ENCODE data around the gene TMEM125. TPM values are rescaled to one million over a fixed set of nuclear protein-coding genes. Genes with fewer than 3 reads are reported as not detected.

Gene TMEM125
- total RNA-seq, 1 experiment from 2014 or later: 21.5 TPM

DNA sequence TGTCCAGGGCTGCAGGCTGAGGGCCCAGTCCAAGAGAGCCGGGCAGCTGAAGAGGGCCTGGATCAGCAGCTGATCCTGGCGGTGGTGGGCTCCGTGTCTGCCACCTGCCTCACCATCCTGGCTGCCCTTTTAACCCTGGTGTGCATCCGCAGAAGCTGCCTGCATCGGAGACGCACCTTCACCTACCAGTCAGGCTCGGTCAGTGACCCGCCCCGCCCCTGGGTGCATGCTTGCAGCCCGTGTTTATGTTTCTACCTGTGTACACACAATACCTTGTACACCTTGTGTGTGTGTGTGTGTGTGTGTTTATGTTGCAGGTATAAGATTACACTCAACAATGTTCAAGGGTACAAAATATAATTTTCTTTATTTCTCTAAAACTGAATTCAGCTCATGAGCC, 44.0 kb downstream of the TMEM125 start (continued):
- TF ChIP-seq FOXK1 (CRISPR knock-in tag; IDR thresholded peaks at IDR 0.05): no peak

DNA sequence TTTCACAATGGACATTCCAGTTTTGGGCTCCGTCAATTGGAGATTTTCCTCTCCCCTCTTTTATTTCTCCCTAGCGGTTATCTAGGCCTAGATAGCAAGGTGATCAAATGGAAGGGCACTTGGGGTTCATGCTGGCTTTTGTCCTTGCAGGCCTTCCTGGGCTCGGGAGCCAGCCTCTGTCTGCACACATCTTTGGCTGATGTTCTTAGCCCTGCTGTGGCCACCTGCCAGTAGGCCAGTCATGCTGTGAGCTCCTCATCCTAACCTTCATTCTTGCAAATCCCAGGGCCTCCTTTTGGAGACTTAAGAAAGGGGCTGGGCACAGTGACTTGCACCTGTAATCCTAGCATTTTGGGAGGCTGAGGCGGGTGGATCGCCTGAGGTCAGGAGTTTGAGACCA, 44.5 kb downstream of the TMEM125 start:
- no peaks in the 10 kb centered on the region for H3K9me3 Mint-ChIP-seq
- no peak for TF ChIP-seq JAZF1 (CRISPR knock-in tag; IDR thresholded peaks at IDR 0.05)
- TF ChIP-seq CREM (CRISPR knock-in tag; IDR thresholded peaks at IDR 0.05): no peak
- no peak for TF ChIP-seq TEAD1 (CRISPR knock-in tag; IDR thresholded peaks at IDR 0.05)
- TF ChIP-seq SOX15 (CRISPR knock-in tag; IDR thresholded peaks at IDR 0.05): no peak
- TF ChIP-seq NFATC4 (CRISPR knock-in tag; IDR thresholded peaks at IDR 0.05): no peak
- TF ChIP-seq, protein P1, sequence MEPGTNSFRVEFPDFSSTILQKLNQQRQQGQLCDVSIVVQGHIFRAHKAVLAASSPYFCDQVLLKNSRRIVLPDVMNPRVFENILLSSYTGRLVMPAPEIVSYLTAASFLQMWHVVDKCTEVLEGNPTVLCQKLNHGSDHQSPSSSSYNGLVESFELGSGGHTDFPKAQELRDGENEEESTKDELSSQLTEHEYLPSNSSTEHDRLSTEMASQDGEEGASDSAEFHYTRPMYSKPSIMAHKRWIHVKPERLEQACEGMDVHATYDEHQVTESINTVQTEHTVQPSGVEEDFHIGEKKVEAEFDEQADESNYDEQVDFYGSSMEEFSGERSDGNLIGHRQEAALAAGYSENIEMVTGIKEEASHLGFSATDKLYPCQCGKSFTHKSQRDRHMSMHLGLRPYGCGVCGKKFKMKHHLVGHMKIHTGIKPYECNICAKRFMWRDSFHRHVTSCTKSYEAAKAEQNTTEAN (CRISPR knock-in tag; IDR thresholded peaks at IDR 0.05): no peak
- TF ChIP-seq ATF1 (CRISPR knock-in tag; IDR thresholded peaks at IDR 0.05): no peak
- TF ChIP-seq, protein P2, sequence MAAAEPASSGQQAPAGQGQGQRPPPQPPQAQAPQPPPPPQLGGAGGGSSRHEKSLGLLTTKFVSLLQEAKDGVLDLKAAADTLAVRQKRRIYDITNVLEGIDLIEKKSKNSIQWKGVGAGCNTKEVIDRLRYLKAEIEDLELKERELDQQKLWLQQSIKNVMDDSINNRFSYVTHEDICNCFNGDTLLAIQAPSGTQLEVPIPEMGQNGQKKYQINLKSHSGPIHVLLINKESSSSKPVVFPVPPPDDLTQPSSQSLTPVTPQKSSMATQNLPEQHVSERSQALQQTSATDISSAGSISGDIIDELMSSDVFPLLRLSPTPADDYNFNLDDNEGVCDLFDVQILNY (CRISPR knock-in tag; IDR thresholded peaks at IDR 0.05): no peak
- TF ChIP-seq, protein P3, sequence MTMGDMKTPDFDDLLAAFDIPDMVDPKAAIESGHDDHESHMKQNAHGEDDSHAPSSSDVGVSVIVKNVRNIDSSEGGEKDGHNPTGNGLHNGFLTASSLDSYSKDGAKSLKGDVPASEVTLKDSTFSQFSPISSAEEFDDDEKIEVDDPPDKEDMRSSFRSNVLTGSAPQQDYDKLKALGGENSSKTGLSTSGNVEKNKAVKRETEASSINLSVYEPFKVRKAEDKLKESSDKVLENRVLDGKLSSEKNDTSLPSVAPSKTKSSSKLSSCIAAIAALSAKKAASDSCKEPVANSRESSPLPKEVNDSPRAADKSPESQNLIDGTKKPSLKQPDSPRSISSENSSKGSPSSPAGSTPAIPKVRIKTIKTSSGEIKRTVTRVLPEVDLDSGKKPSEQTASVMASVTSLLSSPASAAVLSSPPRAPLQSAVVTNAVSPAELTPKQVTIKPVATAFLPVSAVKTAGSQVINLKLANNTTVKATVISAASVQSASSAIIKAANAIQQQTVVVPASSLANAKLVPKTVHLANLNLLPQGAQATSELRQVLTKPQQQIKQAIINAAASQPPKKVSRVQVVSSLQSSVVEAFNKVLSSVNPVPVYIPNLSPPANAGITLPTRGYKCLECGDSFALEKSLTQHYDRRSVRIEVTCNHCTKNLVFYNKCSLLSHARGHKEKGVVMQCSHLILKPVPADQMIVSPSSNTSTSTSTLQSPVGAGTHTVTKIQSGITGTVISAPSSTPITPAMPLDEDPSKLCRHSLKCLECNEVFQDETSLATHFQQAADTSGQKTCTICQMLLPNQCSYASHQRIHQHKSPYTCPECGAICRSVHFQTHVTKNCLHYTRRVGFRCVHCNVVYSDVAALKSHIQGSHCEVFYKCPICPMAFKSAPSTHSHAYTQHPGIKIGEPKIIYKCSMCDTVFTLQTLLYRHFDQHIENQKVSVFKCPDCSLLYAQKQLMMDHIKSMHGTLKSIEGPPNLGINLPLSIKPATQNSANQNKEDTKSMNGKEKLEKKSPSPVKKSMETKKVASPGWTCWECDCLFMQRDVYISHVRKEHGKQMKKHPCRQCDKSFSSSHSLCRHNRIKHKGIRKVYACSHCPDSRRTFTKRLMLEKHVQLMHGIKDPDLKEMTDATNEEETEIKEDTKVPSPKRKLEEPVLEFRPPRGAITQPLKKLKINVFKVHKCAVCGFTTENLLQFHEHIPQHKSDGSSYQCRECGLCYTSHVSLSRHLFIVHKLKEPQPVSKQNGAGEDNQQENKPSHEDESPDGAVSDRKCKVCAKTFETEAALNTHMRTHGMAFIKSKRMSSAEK (CRISPR knock-in tag; IDR thresholded peaks at IDR 0.05; ENCODE audit: borderline replicate concordance): no peak
- no peak for TF ChIP-seq ZBTB21 (CRISPR knock-in tag; IDR thresholded peaks at IDR 0.05; ENCODE audit: borderline replicate concordance)
- TF ChIP-seq, protein P4, sequence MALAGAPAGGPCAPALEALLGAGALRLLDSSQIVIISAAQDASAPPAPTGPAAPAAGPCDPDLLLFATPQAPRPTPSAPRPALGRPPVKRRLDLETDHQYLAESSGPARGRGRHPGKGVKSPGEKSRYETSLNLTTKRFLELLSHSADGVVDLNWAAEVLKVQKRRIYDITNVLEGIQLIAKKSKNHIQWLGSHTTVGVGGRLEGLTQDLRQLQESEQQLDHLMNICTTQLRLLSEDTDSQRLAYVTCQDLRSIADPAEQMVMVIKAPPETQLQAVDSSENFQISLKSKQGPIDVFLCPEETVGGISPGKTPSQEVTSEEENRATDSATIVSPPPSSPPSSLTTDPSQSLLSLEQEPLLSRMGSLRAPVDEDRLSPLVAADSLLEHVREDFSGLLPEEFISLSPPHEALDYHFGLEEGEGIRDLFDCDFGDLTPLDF (CRISPR knock-in tag; IDR thresholded peaks at IDR 0.05): no peak
- TF ChIP-seq ZNF232 (CRISPR knock-in tag; IDR thresholded peaks at IDR 0.05): no peak
- TF ChIP-seq ZNF416 (CRISPR knock-in tag; IDR thresholded peaks at IDR 0.05): no peak
- no peak for TF ChIP-seq ETV6 (CRISPR knock-in tag; IDR thresholded peaks at IDR 0.05)
- TF ChIP-seq, protein P5, sequence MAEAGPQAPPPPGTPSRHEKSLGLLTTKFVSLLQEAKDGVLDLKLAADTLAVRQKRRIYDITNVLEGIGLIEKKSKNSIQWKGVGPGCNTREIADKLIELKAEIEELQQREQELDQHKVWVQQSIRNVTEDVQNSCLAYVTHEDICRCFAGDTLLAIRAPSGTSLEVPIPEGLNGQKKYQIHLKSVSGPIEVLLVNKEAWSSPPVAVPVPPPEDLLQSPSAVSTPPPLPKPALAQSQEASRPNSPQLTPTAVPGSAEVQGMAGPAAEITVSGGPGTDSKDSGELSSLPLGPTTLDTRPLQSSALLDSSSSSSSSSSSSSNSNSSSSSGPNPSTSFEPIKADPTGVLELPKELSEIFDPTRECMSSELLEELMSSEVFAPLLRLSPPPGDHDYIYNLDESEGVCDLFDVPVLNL (CRISPR knock-in tag; IDR thresholded peaks at IDR 0.05; ENCODE audit: borderline replicate concordance, low read depth): no peak
- TF ChIP-seq, protein P6, sequence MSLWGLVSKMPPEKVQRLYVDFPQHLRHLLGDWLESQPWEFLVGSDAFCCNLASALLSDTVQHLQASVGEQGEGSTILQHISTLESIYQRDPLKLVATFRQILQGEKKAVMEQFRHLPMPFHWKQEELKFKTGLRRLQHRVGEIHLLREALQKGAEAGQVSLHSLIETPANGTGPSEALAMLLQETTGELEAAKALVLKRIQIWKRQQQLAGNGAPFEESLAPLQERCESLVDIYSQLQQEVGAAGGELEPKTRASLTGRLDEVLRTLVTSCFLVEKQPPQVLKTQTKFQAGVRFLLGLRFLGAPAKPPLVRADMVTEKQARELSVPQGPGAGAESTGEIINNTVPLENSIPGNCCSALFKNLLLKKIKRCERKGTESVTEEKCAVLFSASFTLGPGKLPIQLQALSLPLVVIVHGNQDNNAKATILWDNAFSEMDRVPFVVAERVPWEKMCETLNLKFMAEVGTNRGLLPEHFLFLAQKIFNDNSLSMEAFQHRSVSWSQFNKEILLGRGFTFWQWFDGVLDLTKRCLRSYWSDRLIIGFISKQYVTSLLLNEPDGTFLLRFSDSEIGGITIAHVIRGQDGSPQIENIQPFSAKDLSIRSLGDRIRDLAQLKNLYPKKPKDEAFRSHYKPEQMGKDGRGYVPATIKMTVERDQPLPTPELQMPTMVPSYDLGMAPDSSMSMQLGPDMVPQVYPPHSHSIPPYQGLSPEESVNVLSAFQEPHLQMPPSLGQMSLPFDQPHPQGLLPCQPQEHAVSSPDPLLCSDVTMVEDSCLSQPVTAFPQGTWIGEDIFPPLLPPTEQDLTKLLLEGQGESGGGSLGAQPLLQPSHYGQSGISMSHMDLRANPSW (CRISPR knock-in tag; conservative IDR thresholded peaks at IDR 0.05; ENCODE audit: low read depth): no peak
- TF ChIP-seq, protein P7, sequence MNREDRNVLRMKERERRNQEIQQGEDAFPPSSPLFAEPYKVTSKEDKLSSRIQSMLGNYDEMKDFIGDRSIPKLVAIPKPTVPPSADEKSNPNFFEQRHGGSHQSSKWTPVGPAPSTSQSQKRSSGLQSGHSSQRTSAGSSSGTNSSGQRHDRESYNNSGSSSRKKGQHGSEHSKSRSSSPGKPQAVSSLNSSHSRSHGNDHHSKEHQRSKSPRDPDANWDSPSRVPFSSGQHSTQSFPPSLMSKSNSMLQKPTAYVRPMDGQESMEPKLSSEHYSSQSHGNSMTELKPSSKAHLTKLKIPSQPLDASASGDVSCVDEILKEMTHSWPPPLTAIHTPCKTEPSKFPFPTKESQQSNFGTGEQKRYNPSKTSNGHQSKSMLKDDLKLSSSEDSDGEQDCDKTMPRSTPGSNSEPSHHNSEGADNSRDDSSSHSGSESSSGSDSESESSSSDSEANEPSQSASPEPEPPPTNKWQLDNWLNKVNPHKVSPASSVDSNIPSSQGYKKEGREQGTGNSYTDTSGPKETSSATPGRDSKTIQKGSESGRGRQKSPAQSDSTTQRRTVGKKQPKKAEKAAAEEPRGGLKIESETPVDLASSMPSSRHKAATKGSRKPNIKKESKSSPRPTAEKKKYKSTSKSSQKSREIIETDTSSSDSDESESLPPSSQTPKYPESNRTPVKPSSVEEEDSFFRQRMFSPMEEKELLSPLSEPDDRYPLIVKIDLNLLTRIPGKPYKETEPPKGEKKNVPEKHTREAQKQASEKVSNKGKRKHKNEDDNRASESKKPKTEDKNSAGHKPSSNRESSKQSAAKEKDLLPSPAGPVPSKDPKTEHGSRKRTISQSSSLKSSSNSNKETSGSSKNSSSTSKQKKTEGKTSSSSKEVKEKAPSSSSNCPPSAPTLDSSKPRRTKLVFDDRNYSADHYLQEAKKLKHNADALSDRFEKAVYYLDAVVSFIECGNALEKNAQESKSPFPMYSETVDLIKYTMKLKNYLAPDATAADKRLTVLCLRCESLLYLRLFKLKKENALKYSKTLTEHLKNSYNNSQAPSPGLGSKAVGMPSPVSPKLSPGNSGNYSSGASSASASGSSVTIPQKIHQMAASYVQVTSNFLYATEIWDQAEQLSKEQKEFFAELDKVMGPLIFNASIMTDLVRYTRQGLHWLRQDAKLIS (CRISPR knock-in tag; IDR thresholded peaks at IDR 0.05; ENCODE audit: borderline replicate concordance): no peak
- H3K27ac Mint-ChIP-seq: no peak overlapping the region
- ChIA-PET CTCF (interaction anchor here (1.5 kb wide), 1 partner anchor 29 kb away, joined by 3 read pairs; the partner anchor contains the start of gene C1orf210), POLR2A (no interaction called here)
- H3K36me3 Mint-ChIP-seq: no peaks in the 10 kb centered on the region
- no peak for DNase-seq (ENCODE audit: low spot score)
- H3K27me3 Mint-ChIP-seq (ENCODE audit: low read depth): no peaks in the 10 kb centered on the region
- H3K4me3 Mint-ChIP-seq: no peak overlapping the region
- peaks cover 6% of the 10 kb centered on the region for H3K4me1 Mint-ChIP-seq
- no peak for ATAC-seq

All from WTC11 (cell line).